ENCODE measurements around the gene BICRA. TPM values are rescaled to one million over a fixed set of nuclear protein-coding genes. Genes with fewer than 3 reads are reported as not detected.
"Not testable (repeated sequence)": the region's sequence is repeated elsewhere in the genome, so short reads cannot be mapped to it uniquely, and the experiment has no call there.

The BICRA gene
- total RNA-seq, 2 experiments from 2014 or later: 9.8 to 13.3 TPM

DNA sequence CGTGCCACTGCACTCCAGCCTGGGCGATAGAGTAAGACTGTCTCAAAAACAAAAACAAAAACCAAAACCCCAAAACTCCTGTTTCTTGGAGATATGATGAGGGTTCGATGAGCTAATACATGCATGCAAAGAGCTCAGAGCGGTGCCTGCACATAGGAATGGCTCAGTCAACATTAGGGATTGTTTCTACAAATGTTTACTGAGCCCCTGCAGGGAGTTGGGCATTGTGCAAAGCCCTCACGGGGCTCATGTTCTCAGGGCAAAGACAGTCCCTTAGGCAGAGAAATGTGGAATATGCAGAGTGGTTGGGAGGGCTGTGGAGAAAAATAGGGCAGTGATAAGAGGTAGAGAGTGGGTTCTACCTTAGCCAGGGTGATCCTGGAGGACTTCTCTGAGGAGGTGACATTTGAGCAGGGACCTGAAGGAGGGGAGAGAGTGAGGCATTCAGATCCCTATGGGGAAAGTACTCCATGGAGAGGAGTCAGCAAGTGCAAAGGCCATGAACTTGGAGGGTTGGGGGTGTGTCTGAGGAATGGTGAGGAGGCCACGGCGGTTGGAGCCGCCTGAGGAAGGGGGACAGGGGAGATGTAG lies 102.8 kb downstream of the BICRA start:
- DNase-seq (no peak), ATAC-seq (no peak)
- Mint-ChIP-seq H3K9me3 (ENCODE audit: low read depth) (no peaks in the 10 kb centered on the region), H3K4me3 (no peak overlapping the region), H3K36me3 (ENCODE audit: low read depth) (no peaks in the 10 kb centered on the region), H3K27ac (no peak overlapping the region), H3K4me1 (peaks cover 10% of the 10 kb centered on the region), H3K27me3 (peaks cover 33% of the 10 kb centered on the region)
- CTCF ChIA-PET: interaction anchor here (0.6 to 3.7 kb wide), 9 partner anchors 13 to 275 kb away, joined by 3 to 52 read pairs (median 4); partner anchors contain the start of gene NOP53
- POLR2A ChIA-PET: no interaction called here
- intact Hi-C loops (cut with DNase I, micrococcal nuclease): loop anchor here in 1 of 2 experiments (5.0 kb wide), 1 partner anchor 76 kb away; no protein-coding TSS in a partner anchor

DNA sequence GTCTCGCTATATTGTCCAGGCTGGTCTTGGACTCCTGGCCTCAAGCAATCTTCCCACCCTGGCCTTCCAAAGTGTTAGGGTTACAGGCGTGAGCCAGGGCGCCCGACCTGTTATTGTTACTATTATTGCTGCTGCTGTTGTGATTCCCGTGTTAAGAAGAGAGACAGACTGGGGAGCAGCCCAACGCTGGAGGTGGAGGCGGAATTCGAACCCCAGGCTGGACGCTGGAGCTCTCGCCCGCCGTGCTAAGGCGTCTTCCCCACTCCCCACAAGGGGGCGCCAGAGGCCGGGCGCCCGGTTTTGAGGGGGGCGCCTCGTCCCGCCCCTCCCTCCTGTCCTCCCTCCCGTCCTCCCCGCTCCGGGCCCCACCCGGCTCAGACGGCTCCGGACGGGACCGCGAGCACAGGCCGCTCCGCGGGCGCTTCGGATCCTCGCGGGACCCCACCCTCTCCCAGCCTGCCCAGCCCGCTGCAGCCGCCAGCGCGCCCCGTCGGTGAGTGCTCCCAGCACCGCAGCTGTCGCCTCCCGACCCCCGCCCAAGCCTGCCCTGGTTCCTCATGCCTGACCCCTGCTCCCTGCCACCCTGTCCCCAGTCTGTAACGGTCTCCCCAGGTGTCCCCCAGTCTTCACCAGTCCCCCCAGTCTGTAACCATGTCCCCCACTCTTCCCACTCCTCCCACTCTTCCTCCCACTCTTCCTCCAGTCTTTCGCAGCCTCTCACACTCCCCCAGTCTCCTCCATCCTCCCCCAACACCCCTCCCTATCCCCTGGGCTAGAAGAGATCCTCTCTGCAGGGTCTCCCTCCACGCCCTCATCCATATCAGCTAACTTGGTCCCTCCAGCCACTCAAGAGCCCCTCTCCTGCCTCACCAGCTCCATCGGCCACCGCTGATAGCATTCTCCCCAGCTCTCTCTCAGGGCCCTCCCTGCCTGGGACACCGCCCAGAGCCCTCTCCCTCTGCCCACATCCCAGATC lies 104.4 kb downstream of the BICRA start, which contains the start of gene EHD2:
Gene EHD2, plus strand, starts transcription at position 377 of the 976 bp plus-strand sequence. CDS start 3,191 bp downstream, outside the sequence.
- Mint-ChIP-seq H3K4me3 (peak within 1 kb of the TSS; percentile 53), H3K27ac (no peak within 1 kb of the TSS), H3K9me3 (ENCODE audit: low read depth) (no peaks in the 10 kb centered on the region), H3K36me3 (ENCODE audit: low read depth) (no peaks in the 10 kb centered on the region), H3K4me1 (peaks cover 5% of the 10 kb centered on the region), H3K27me3 (peaks cover 37% of the 10 kb centered on the region)
- ChIA-PET CTCF (interaction anchor here (0.5 to 3.7 kb wide), 23 partner anchors 9 to 280 kb away, joined by 3 to 52 read pairs (median 4); partner anchors contain the start of genes NAPA and NOP53), POLR2A (interaction anchor here (0.8 kb wide), 1 partner anchor 10 kb away, joined by 4 read pairs; no protein-coding TSS in a partner anchor)
- peak; percentile 78 for ATAC-seq
- intact Hi-C loops (cut with DNase I, micrococcal nuclease): loop anchor here (1.0 to 5.0 kb wide), 3 partner anchors 30 to 75 kb away; no protein-coding TSS in a partner anchor
- DNase-seq: peak; percentile 76

DNA sequence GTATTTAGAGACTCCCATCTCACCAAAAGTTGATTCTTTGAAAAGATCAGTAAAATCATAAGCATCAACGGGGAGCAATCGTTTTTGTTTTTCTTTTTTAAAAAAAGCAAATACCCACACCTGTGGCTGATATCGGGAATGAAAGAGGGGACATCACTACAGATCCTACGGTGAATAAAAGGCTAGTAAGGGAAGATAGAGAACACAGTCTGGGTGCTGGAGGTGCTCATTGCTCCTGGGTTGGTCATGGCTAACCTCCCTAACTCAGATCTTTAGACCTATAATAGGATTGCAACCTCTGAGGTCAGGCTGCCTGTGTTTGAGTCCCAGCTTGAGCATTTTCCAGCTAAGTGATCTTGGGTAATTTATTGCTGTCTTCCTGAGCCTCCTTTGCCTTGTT lies 105.4 kb downstream of the BICRA start:
- no peak overlapping the region for H3K4me3 Mint-ChIP-seq
- intact Hi-C loops (cut with DNase I, micrococcal nuclease): loop anchor here in 1 of 2 experiments (5.0 kb wide), 1 partner anchor 73 kb away; no protein-coding TSS in a partner anchor
- CTCF ChIA-PET: interaction anchor here (0.8 to 3.7 kb wide), 9 partner anchors 8 to 155 kb away, joined by 3 to 52 read pairs (median 4); partner anchors contain the start of gene NOP53
- no peak for DNase-seq
- no peaks in the 10 kb centered on the region for H3K9me3 Mint-ChIP-seq (ENCODE audit: low read depth)
- ATAC-seq: no peak
- peaks cover 5% of the 10 kb centered on the region for H3K4me1 Mint-ChIP-seq
- POLR2A ChIA-PET: no interaction called here
- peaks cover 37% of the 10 kb centered on the region for H3K27me3 Mint-ChIP-seq
- H3K36me3 Mint-ChIP-seq (ENCODE audit: low read depth): no peaks in the 10 kb centered on the region
- no peak overlapping the region for H3K27ac Mint-ChIP-seq

- ATAC-seq; H3K36me3 Mint-ChIP-seq (ENCODE audit: low read depth); POLR2A ChIA-PET; H3K9me3 Mint-ChIP-seq (ENCODE audit: low read depth); H3K4me1 Mint-ChIP-seq; H3K27ac Mint-ChIP-seq; H3K4me3 Mint-ChIP-seq; DNase-seq: not testable (repeated sequence)
- H3K27me3 Mint-ChIP-seq: peaks cover 37% of the 10 kb centered on the region
- intact Hi-C loops (cut with DNase I, micrococcal nuclease): loop anchor here in 1 of 2 experiments (5.0 kb wide), 1 partner anchor 72 kb away; no protein-coding TSS in a partner anchor
- CTCF ChIA-PET: interaction anchor here (0.7 to 2.4 kb wide), 4 partner anchors 8 to 75 kb away, joined by 3 to 6 read pairs (median 4); no protein-coding TSS in a partner anchor
Observed at GRCh38 chr19:47714855-47715254, 105.9 kb downstream of the BICRA start.

GRCh38 chr19:47716270-47716937 lies 107.5 kb downstream of the BICRA start:
- ATAC-seq (no peak), DNase-seq (no peak)
- H3K4me3 Mint-ChIP-seq: no peak overlapping the region
- no peaks in the 10 kb centered on the region for H3K36me3 Mint-ChIP-seq (ENCODE audit: low read depth)
- POLR2A ChIA-PET: no interaction called here
- intact Hi-C loops (cut with DNase I, micrococcal nuclease): no loop called here
- no peaks in the 10 kb centered on the region for H3K9me3 Mint-ChIP-seq (ENCODE audit: low read depth)
- CTCF ChIA-PET: interaction anchor here (0.5 to 1.5 kb wide), 5 partner anchors 9 to 107 kb away, joined by 3 to 4 read pairs (median 4); partner anchors contain the start of gene NOP53
- H3K27ac Mint-ChIP-seq: no peak overlapping the region
- H3K27me3 Mint-ChIP-seq: peaks cover 42% of the 10 kb centered on the region
- H3K4me1 Mint-ChIP-seq: peaks cover 5% of the 10 kb centered on the region

- H3K36me3 Mint-ChIP-seq (ENCODE audit: low read depth); ATAC-seq; H3K4me3 Mint-ChIP-seq; H3K4me1 Mint-ChIP-seq; intact Hi-C loops (cut with DNase I, micrococcal nuclease); H3K9me3 Mint-ChIP-seq (ENCODE audit: low read depth); DNase-seq; H3K27ac Mint-ChIP-seq: not testable (repeated sequence)
- CTCF ChIA-PET: interaction anchor here (0.9 kb wide), 1 partner anchor 19 kb away, joined by 3 read pairs; no protein-coding TSS in a partner anchor
- peaks cover 32% of the 10 kb centered on the region for H3K27me3 Mint-ChIP-seq
- POLR2A ChIA-PET: interaction anchor here (0.6 kb wide), 1 partner anchor 105 kb away, joined by 3 read pairs; no protein-coding TSS in a partner anchor
Observed at GRCh38 chr19:47718415-47719046, 109.6 kb downstream of the BICRA start.

DNA sequence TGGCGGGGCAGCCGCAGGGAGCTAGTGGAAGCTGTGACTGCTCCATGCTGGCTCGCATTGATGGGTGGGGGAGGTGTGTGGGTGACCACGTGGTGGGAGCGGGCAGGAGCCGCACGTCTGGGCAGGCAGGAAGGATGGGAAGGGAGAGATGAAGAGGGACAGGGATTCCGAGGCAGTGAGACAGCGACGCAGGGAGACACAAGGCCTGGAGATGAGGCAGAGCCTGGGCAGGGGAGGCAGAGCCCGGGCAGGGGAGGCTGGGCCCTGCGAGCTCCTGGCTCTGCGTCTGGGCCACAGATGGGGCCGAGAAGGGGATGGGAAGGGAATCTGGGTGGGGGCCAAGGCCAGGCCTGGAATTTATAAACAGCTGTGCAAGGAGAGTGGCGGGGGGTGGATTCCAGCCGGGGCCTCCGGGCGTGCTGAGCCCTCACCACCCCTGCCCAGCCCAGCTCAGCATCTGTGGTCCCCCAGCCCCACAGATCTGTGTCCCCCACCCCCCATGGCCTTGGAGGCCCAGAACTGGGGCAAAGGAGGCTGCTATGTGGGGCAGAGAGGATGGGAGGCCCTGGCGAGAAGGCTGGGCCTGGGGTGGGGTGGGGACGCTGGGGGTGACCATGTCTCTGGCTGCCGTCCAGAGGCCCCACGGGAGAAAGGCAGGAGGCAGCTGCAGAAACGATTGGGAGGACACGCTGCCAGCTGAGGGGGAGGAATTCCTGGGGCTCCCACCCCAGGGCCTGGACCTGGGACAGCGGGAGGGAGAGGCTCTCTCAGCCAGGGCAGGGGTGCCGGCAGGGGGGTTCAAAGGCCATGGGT lies 110.3 kb downstream of the BICRA start:
- ChIA-PET CTCF (no interaction called here), POLR2A (interaction anchor here (0.6 kb wide), 1 partner anchor 105 kb away, joined by 3 read pairs; no protein-coding TSS in a partner anchor)
- ATAC-seq (no peak), DNase-seq (no peak)
- Mint-ChIP-seq H3K27ac (no peak overlapping the region), H3K36me3 (ENCODE audit: low read depth) (no peaks in the 10 kb centered on the region), H3K4me1 (peaks cover 3% of the 10 kb centered on the region), H3K4me3 (no peak overlapping the region), H3K9me3 (ENCODE audit: low read depth) (no peaks in the 10 kb centered on the region), H3K27me3 (peaks cover 25% of the 10 kb centered on the region)
- intact Hi-C loops (cut with DNase I, micrococcal nuclease): no loop called here

DNA sequence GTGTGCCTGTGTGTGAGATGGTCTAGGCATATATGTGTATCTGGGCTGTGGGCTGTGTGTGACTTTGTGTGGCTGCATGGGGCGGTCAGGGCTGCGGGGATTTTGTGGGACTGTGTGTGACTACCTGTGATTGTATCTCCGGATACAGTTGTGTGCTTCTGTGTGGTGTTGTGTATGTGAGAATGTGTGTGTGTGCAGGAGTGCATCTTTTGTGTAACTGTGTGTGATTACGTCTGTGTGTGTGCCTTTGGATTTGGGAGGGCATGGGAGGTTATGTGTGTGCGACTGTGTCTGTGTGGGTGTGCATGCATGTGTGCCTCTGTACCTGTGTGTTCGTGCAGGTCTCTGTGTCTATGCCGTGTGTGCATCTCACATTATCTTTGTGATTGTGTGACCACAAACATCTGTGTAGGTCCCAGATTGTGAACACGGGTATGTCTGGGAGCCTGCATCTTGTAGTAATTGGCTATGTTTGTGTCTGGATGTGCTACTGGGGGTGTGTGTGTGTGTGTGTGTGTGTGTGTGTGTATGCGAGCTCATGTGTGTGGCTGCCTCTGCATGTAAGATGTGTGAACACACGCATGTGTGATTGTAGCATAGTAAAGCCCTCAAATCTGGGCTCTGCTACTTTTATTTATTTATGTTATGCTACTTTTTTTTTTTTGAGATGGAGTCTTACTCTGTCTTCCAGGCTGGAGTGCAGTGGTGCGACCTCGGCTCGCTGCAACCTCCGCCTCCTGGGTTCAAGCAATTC lies 111.9 kb downstream of the BICRA start:
- Mint-ChIP-seq H3K27ac (no peak overlapping the region), H3K27me3 (peaks cover 17% of the 10 kb centered on the region), H3K4me3 (no peak overlapping the region), H3K36me3 (ENCODE audit: low read depth) (no peaks in the 10 kb centered on the region), H3K9me3 (ENCODE audit: low read depth) (no peaks in the 10 kb centered on the region), H3K4me1 (peaks cover 3% of the 10 kb centered on the region)
- CTCF ChIA-PET: interaction anchor here (0.6 to 3.2 kb wide), 2 partner anchors 7 to 71 kb away, joined by 3 to 11 read pairs; partner anchors contain the start of gene EHD2
- no peak for ATAC-seq
- DNase-seq: no peak
- POLR2A ChIA-PET: no interaction called here
- intact Hi-C loops (cut with DNase I, micrococcal nuclease): no loop called here

DNA sequence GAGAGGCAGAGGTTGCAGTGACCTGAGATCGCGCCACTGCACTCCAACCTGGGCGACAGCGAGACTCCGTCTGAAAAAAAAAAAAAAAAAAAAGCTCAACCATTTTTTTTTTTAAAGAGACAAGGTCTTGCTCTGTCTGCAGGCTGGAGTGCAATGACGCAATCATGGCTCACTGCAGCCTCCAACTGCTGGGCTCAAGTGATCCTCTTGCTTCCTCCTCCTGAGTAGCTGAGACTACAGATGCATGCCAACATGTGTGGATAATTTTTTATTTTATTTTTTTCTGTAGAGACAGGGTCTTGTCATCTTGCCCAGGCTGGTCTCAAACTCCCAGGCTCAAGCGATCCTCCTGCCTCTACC lies 114.6 kb downstream of the BICRA start:
- H3K9me3 Mint-ChIP-seq (ENCODE audit: low read depth): no peaks in the 10 kb centered on the region
- H3K36me3 Mint-ChIP-seq (ENCODE audit: low read depth): no peaks in the 10 kb centered on the region
- peak; percentile 79 for ATAC-seq
- ChIA-PET CTCF (interaction anchor here (0.6 to 3.2 kb wide), 5 partner anchors 8 to 386 kb away, joined by 3 to 11 read pairs (median 6); partner anchors contain the start of gene EHD2), POLR2A (interaction anchor here (0.6 to 1.5 kb wide), 4 partner anchors 11 to 614 kb away, joined by 3 to 5 read pairs (median 4); partner anchors contain the start of gene EHD2)
- peak overlapping the region; percentile 53 for H3K4me3 Mint-ChIP-seq
- intact Hi-C loops (cut with DNase I, micrococcal nuclease): loop anchor here in 1 of 2 experiments (1.0 kb wide), 1 partner anchor 20 kb away; no protein-coding TSS in a partner anchor
- peaks cover 13% of the 10 kb centered on the region for H3K27me3 Mint-ChIP-seq
- H3K4me1 Mint-ChIP-seq: peaks cover 8% of the 10 kb centered on the region
- peak; percentile 73 for DNase-seq
- H3K27ac Mint-ChIP-seq: peak overlapping the region; percentile 71

All from activated CD4-positive, alpha-beta T cell treated with anti-CD3 and anti-CD28 coated beads for 36 hours (primary cell).